Aorta (tissue), 5 donors: Measurements from ENCODE around the gene FAM163B. TPM values are rescaled to one million over a fixed set of nuclear protein-coding genes. Genes with fewer than 3 reads are reported as not detected.

ENCODE experiments used
- ATAC-seq: fragments of 200-7000 bp; cut with Tn5 transposase; one replicate; pipeline ENCODE4 v1.9.1; 2022; ENCODE audit warnings: moderate library complexity; ENCODE audit not compliant: low FRiP score
- DNase-seq, 2 donors: peaks; one replicate each; pipeline ENCODE4 v3.0.0-alpha.2; 2020
- H3K27ac ChIP-seq, 2 donors: one replicate each; pipeline ENCODE4 v1.5.1; 2013; ENCODE audit warnings: low read length in 2 of 2, mild to moderate bottlenecking in 2 of 2, moderate library complexity in 2 of 2, control low read depth in 1 of 2, inconsistent platforms in 1 of 2, low read depth in 1 of 2
- H3K27me3 ChIP-seq, 2 donors: one replicate each; pipeline ENCODE4 v1.6.1; 2013; ENCODE audit warnings: control low read depth in 1 of 2, low read length in 1 of 2, mild to moderate bottlenecking in 1 of 2, moderate library complexity in 1 of 2; ENCODE audit not compliant: insufficient read depth in 2 of 2, control insufficient read depth in 1 of 2
- H3K36me3 ChIP-seq, 2 donors: one replicate each; pipeline ENCODE4 v1.6.1; 2013; ENCODE audit warnings: control low read depth in 1 of 2, low read length in 1 of 2, mild to moderate bottlenecking in 1 of 2; ENCODE audit not compliant: insufficient read depth in 2 of 2, control insufficient read depth in 1 of 2
- H3K4me1 ChIP-seq, 2 donors: one replicate each; pipeline ENCODE4 v1.6.1; 2013; ENCODE audit warnings: low read length in 2 of 2, control low read depth in 1 of 2, mild to moderate bottlenecking in 1 of 2, moderate library complexity in 1 of 2; ENCODE audit not compliant: insufficient read depth in 2 of 2, control insufficient read depth in 1 of 2
- H3K4me3 ChIP-seq, 2 donors: one replicate each; pipeline ENCODE4 v1.5.1; 2013; ENCODE audit warnings: low read length in 2 of 2, control low read depth in 1 of 2, mild to moderate bottlenecking in 1 of 2
- H3K9me3 ChIP-seq: one replicate; pipeline ENCODE4 v1.6.1; 2013; ENCODE audit warnings: mild to moderate bottlenecking, low read length; ENCODE audit not compliant: control insufficient read depth
- WGBS, 2 donors: extraction: QIAGEN DNeasy Blood & Tissue Kit; methylation state at CpG; one replicate each; pipeline ENCODE4 v1.1.7; 2013; 5-methylcytosine and 5-hydroxymethylcytosine counted together
- intact Hi-C, 2 donors: fragments of 100-400 bp; cut with DNase I; formaldehyde crosslinking; loops; one replicate each; pipeline versions ENCODE4 v1.14.2 to v1.15.0; 2022
- polyA plus RNA-seq, 2 donors: library from polyadenylated mRNA; stranded (reverse); fragments of 200-250 nt; gene quantifications; one replicate each; pipeline ENCODE4 v1.2.3, GENCODE V29; 2013
- total RNA-seq, 2 donors: library from RNA; stranded (reverse); fragmentation: NEBNext Ultra II Directional; extraction: Animal tissue kit (Norgen Biotek cat#: 25700); gene quantifications; one replicate each; pipeline ENCODE4 v1.2.1, GENCODE V29; 2021
- donor health status: healthy with polysubstance abuse.
- donor health status: Bipolar disorder and iron deficiency.
- donor health status: DM: no; HTN: no; CAD: no.
- donor health status: DM: no; HTN: no; CAD: no.
- donor health status: DM: yes; HTN: yes; CAD: no.

Gene FAM163B
- total and polyA plus RNA-seq, 4 donors = not detected

DNA sequence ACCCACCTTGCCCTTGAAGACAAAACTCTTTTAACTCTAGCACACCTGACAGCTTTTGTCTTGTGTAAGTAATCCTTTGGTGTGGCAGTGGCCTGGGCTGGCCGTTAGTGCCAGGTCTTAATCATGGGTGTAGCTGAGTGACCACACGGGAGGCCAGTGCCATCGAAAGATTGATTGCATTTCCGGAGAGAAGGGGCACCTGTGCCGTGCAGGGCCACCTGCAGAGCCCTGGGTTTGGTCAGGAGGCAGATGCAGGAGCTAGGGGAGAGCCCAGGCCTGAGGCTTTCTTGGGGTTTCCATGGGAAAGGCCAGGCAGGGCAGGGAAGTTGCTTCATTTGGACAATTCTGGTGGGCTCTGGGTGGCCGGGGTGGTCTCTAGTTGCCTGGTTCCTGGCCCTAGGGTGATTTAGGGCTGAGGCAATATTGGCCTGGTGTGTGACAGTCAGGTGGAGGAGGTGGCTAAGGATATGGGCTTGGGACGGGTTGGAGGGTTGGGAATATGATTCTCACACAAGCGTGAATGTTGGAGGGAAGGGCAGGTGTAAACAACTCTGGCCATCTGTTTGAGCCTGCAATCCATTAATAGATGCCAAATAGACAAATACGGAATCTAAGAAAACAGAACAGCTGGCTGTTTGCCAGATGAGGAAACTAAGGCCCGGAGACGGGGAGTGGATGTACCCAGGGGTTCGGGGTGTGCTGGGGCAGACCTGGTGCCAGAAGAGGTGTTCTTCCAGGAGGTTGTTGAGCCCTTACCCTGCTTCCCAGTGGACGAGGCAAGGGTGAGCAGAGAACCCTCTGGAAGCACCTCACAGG is 31.6 kb upstream of the FAM163B start:
- no peak overlapping the region for H3K4me3 ChIP-seq
- H3K36me3 ChIP-seq = no peaks in the 10 kb centered on the region
- DNase-seq (no peak), ATAC-seq (no peak)
- H3K9me3 ChIP-seq = no peaks in the 10 kb centered on the region
- intact Hi-C loops = no loop called here
- no peaks in the 10 kb centered on the region for H3K27me3 ChIP-seq
- WGBS, 2 donors = 81 to 83% methylated on average over 13 of the region's 13 CpGs
- H3K27ac ChIP-seq = no peak overlapping the region
- no peaks in the 10 kb centered on the region for H3K4me1 ChIP-seq

DNA sequence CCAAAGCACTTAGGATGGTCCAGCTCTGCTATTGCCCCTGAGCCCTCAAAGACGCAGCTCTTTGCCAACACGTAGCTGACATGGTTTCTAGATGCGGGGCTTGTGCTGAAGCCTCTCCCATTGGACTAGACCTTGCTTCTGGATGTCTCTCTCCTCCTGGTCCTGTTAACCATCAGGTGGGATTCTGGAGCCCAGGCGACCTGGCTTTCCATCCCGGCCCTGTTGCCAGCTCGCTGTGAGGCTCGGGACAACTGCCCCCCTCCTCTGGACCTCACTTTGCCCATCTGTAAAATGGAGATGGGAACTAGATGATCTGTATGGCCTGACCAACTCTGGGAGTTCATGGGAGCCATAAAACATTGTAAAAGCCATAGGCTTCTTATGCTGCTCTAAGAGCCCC is 31.0 kb upstream of the FAM163B start:
- Histone ChIP-seq H3K36me3 (no peaks in the 10 kb centered on the region), H3K4me1 (no peaks in the 10 kb centered on the region), H3K27ac (no peak overlapping the region), H3K9me3 (no peaks in the 10 kb centered on the region), H3K27me3 (no peaks in the 10 kb centered on the region), H3K4me3 (no peak overlapping the region)
- WGBS, 2 donors = 81 to 85% methylated on average over 7 of the region's 7 CpGs
- intact Hi-C loops = no loop called here
- no peak for ATAC-seq
- no peak for DNase-seq

DNA sequence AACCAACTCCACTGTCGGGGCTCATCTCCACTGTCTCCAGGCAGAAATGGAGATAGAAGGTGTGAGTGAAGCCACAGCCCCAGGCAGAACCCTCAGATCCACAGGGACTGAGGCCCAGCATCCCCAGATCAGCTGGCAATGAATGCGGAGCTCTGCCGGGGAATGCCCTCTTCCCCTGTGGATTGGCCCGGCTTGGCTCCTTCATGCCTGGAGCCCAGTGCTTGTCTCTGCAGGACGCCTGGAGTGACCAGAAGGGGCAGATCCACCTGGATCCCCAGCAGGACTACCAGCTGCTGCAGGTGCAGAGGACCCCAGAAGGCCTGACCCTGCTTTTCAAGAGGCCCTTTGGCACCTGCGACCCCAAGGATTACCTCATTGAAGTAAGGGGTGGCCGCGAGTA is 30.4 kb upstream of the FAM163B start:
- WGBS, 2 donors = 81 to 84% methylated on average over 8 of the region's 8 CpGs
- Histone ChIP-seq H3K27me3 (no peaks in the 10 kb centered on the region), H3K36me3 (no peaks in the 10 kb centered on the region), H3K4me1 (no peaks in the 10 kb centered on the region), H3K4me3 (no peak overlapping the region), H3K9me3 (no peaks in the 10 kb centered on the region), H3K27ac (no peak overlapping the region)
- DNase-seq (no peak), ATAC-seq (no peak)
- intact Hi-C loops = no loop called here

DNA sequence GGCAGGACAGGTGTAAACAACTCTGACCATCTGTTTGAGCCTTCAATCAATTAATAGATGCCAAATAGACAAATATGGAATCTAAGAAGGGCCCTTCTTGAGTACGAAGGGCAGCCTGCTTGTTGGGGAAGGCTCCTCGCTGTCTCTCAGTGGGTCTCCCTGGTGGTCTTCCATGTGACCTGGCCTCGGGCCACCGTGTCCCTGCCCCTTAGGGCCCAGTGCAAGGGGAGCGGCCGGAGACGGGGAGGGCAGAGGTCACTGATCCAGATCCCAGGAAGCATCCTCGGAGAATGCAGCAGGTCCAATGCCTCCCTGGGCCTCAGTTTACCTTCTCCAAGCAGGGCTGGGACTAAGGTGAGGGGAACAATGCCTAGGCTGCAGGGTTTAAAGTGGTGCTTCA is 29.5 kb upstream of the FAM163B start:
- no peaks in the 10 kb centered on the region for H3K36me3 ChIP-seq
- DNase-seq (no peak), ATAC-seq (no peak)
- H3K4me3 ChIP-seq = no peak overlapping the region
- H3K9me3 ChIP-seq = no peaks in the 10 kb centered on the region
- H3K4me1 ChIP-seq = no peaks in the 10 kb centered on the region
- no peak overlapping the region for H3K27ac ChIP-seq
- 56 to 68% methylated on average over 8 of the region's 8 CpGs for WGBS, 2 donors
- H3K27me3 ChIP-seq = no peaks in the 10 kb centered on the region
- intact Hi-C loops = no loop called here

DNA sequence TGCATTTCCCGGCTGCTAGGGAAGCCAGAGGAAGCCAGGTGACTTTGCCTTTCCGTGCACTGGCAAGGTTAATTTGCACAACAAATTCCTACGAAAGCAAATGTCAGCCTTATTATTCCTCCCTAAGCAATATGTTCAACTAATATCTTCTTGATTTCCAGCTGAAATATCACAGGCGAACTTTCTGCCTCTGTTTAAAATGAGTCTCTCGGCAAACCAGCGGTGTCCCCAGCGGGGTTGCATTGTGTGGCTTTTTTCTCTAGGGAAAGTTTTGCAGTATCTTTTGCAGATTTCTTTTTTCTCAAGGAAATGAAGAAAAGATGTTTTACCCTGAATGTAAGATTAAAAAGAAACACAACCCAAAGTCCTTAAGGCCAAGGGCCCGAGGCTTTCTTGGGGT is 28.9 kb upstream of the FAM163B start:
- 50 to 51% methylated on average over 8 of the region's 8 CpGs for WGBS, 2 donors
- intact Hi-C loops = no loop called here
- no peaks in the 10 kb centered on the region for H3K27me3 ChIP-seq

DNA sequence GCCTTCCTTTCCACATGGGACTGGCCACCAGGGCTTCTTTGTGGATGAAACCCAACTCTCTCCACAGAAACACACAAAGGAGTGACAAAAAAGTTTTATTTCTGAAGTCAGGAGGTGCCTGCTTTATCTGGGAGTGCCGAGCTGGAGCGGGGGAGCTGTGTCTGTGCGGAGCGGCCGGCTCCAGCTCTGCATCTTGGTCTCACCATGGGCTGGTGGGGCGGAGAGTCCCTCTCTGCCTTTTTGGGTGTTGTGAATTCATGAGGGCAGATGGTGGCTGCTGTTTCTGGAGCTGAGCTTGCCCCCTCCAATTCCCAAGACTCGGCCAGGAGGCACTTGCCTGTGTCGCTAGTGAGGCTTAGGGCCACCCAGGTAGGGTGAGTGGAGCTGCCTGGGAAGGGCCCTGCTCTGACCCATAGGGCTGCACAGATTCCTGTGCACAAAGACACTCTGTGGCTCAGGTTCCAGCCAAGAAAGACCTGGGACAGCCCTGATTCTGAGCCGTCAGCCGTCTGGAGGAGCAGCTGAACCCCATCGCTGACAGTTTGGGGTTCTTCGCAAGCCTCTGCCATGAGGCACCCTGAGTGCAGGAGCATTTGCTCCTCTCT is 28.4 kb upstream of the FAM163B start:
- Histone ChIP-seq H3K27me3 (no peaks in the 10 kb centered on the region), H3K36me3 (no peaks in the 10 kb centered on the region), H3K27ac (no peak overlapping the region), H3K4me3 (no peak overlapping the region), H3K4me1 (no peaks in the 10 kb centered on the region), H3K9me3 (no peaks in the 10 kb centered on the region)
- 44 to 54% methylated on average over 12 of the region's 12 CpGs for WGBS, 2 donors
- intact Hi-C loops = no loop called here
- ATAC-seq = no peak
- DNase-seq = no peak

More for the DNA sequence above, 28.9 kb upstream of the FAM163B start:
- Histone ChIP-seq H3K4me3 (no peak overlapping the region), H3K9me3 (no peaks in the 10 kb centered on the region), H3K27ac (no peak overlapping the region), H3K36me3 (no peaks in the 10 kb centered on the region), H3K4me1 (no peaks in the 10 kb centered on the region)
- no peak for DNase-seq
- ATAC-seq = no peak

DNA sequence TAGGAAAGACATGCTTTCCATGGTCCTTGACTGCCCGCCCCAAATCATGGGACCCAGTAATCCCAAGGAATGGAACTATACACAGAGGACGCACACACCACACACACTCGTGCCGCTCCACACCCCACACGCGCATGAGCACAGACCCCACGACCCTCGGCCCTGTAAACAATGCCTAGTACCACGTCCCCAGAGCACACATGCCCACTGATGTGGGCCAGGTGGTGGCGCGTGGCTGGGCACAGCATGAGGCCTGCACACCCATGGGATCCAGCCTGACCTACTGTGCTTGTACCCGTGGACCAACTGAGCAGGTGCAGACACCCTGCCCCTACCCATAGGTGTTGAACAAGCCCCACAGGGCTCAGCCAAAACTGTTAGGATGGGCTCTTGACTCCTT is 27.7 kb upstream of the FAM163B start:
- no peaks in the 10 kb centered on the region for H3K36me3 ChIP-seq
- H3K27ac ChIP-seq = no peak overlapping the region
- WGBS, 2 donors = 83% methylated on average over 12 of the region's 12 CpGs
- no peaks in the 10 kb centered on the region for H3K27me3 ChIP-seq
- ATAC-seq (no peak), DNase-seq (no peak)
- H3K4me3 ChIP-seq = no peak overlapping the region
- intact Hi-C loops = no loop called here
- no peaks in the 10 kb centered on the region for H3K4me1 ChIP-seq
- no peaks in the 10 kb centered on the region for H3K9me3 ChIP-seq

DNA sequence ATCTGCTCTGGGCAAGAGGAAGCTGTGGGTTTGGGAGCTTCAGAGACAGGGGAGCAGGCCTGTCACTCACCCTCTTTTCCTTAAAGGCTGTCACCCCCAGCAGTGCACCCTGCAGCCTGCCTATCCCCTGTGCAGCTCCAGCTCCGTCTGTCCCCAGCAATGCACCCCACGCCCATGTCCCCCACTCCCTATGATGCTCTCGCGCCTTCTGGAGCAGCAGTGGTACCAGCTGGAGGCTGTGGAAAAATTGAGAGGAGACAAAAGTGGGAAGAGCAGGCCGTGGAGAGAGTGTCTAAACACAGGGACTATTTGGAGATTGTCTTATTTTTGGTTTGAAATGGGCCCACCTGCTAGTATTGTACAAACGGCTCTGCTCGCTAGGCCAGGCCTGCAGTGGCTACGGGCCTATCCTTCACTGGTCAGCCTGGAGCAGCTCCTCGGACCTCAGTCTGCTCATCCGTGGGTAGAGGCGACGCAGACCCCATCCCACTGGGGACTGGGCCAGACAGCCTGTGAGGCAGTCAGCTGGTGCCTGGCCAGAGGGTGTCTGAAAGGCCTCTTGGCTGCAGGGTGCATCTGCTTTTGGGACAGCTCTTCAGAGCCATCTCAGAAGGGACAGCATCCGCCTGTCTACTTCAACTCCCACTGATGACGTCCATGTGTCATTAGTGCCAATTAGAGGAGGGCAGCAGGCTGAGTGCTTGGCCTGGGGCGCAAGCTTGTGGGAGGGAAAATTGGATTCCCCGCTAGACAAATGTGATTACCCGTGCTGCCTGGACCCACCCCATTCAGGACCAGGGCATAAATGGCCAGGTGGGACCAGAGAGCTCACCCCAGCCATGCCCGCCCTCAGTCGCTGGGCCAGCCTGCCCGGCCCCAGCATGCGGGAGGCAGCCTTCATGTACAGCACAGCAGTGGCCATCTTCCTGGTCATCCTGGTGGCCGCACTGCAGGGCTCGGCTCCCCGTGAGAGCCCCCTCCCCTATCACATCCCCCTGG is 26.6 kb upstream of the FAM163B start, which contains the start of gene DBH:
DBH (plus strand) TSS at position 831 of the 999 bp plus-strand sequence; CDS start at position 840, 9 bp downstream.
- no peaks in the 10 kb centered on the region for H3K27me3 ChIP-seq
- no peak within 1 kb of the TSS for H3K27ac ChIP-seq
- H3K4me3 ChIP-seq = no peak within 1 kb of the TSS
- intact Hi-C loops = no loop called here
- H3K36me3 ChIP-seq = no peaks in the 10 kb centered on the region
- no peaks in the 10 kb centered on the region for H3K9me3 ChIP-seq
- WGBS, 2 donors = 83 to 88% methylated on average over 24 of the region's 24 CpGs
- no peaks in the 10 kb centered on the region for H3K4me1 ChIP-seq
- ATAC-seq (no peak), DNase-seq (no peak)
